ENCODE data around the gene KLHDC3. TPM values are rescaled to one million over a fixed set of nuclear protein-coding genes. Genes with fewer than 3 reads are reported as not detected.
A peak's percentile ranks its signal among the peaks of the same experiment; 100 is the strongest.
"Not testable (repeated sequence)": the region's sequence is repeated elsewhere in the genome, so short reads cannot be mapped to it uniquely, and the experiment has no call there.

KLHDC3 gene
- total RNA-seq, 1 donor from 2014 or later: 58.8 TPM

- intact Hi-C loops (cut with DNase I): no loop called here
- DNase-seq: no peak
- Histone ChIP-seq H3K9me3 (no peaks in the 10 kb centered on the region), H3K27ac (no peak overlapping the region), H3K27me3 (no peaks in the 10 kb centered on the region), H3K4me3 (no peak overlapping the region), H3K4me1 (no peaks in the 10 kb centered on the region), H3K36me3 (peaks cover 72% of the 10 kb centered on the region)
- no peak for TF ChIP-seq CTCF (IDR thresholded peaks at IDR 0.05)
- no peak for ATAC-seq
Observed at GRCh38 chr6:43037197-43037596, 23.1 kb downstream of the KLHDC3 start.

- ATAC-seq (peak; percentile 18), DNase-seq (no peak)
- H3K9me3 ChIP-seq: no peaks in the 10 kb centered on the region
- H3K4me1 ChIP-seq: no peaks in the 10 kb centered on the region
- no peaks in the 10 kb centered on the region for H3K27me3 ChIP-seq
- H3K27ac ChIP-seq: no peak overlapping the region
- H3K4me3 ChIP-seq: no peak overlapping the region
- intact Hi-C loops (cut with DNase I): no loop called here
- peaks cover 71% of the 10 kb centered on the region for H3K36me3 ChIP-seq
- TF ChIP-seq CTCF (IDR thresholded peaks at IDR 0.05): no peak
Observed at GRCh38 chr6:43037706-43038105, 23.7 kb downstream of the KLHDC3 start.

- Histone ChIP-seq H3K27ac (no peak overlapping the region), H3K36me3 (peaks cover 76% of the 10 kb centered on the region), H3K27me3 (no peaks in the 10 kb centered on the region), H3K4me1 (no peaks in the 10 kb centered on the region), H3K9me3 (no peaks in the 10 kb centered on the region), H3K4me3 (no peak overlapping the region)
- ATAC-seq (no peak), DNase-seq (no peak)
- no peak for TF ChIP-seq CTCF (IDR thresholded peaks at IDR 0.05)
- intact Hi-C loops (cut with DNase I): no loop called here
Observed at GRCh38 chr6:43038727-43039126, 24.7 kb downstream of the KLHDC3 start.

GRCh38 chr6:43040542-43041257 is 26.7 kb downstream of the KLHDC3 start:
- peaks cover 71% of the 10 kb centered on the region for H3K36me3 ChIP-seq
- H3K9me3 ChIP-seq: no peaks in the 10 kb centered on the region
- no peak for ATAC-seq
- intact Hi-C loops (cut with DNase I): no loop called here
- H3K27me3 ChIP-seq: no peaks in the 10 kb centered on the region
- H3K4me3 ChIP-seq: no peak overlapping the region
- TF ChIP-seq CTCF (IDR thresholded peaks at IDR 0.05): no peak
- H3K27ac ChIP-seq: no peak overlapping the region
- no peak for DNase-seq
- H3K4me1 ChIP-seq: no peaks in the 10 kb centered on the region

- H3K27me3 ChIP-seq; ATAC-seq; H3K4me1 ChIP-seq; intact Hi-C loops (cut with DNase I); DNase-seq; H3K9me3 ChIP-seq; H3K27ac ChIP-seq; H3K4me3 ChIP-seq: not testable (repeated sequence)
- peaks cover 72% of the 10 kb centered on the region for H3K36me3 ChIP-seq
Observed at GRCh38 chr6:43041475-43041874, 27.4 kb downstream of the KLHDC3 start.

- Histone ChIP-seq H3K4me3 (no peak overlapping the region), H3K27me3 (no peaks in the 10 kb centered on the region), H3K27ac (no peak overlapping the region), H3K9me3 (no peaks in the 10 kb centered on the region), H3K4me1 (no peaks in the 10 kb centered on the region), H3K36me3 (peaks cover 70% of the 10 kb centered on the region)
- no peak for TF ChIP-seq CTCF (IDR thresholded peaks at IDR 0.05)
- DNase-seq (no peak), ATAC-seq (no peak)
- intact Hi-C loops (cut with DNase I): no loop called here
Observed at GRCh38 chr6:43043310-43043709, 29.3 kb downstream of the KLHDC3 start.

All from upper lobe of right lung (tissue), 1 donor.